GM19395 (cell line): Measurements from ENCODE around the gene CAMKK1.

Source experiments
- ATAC-seq: cut with Tn5 transposase; IDR thresholded peaks from one replicate; pipeline ENCODE4 v1.9.1; 2021; ENCODE audit warnings: mild to moderate bottlenecking, moderate library complexity; ENCODE audit not compliant: unreplicated experiment

The CAMKK1 gene

DNA sequence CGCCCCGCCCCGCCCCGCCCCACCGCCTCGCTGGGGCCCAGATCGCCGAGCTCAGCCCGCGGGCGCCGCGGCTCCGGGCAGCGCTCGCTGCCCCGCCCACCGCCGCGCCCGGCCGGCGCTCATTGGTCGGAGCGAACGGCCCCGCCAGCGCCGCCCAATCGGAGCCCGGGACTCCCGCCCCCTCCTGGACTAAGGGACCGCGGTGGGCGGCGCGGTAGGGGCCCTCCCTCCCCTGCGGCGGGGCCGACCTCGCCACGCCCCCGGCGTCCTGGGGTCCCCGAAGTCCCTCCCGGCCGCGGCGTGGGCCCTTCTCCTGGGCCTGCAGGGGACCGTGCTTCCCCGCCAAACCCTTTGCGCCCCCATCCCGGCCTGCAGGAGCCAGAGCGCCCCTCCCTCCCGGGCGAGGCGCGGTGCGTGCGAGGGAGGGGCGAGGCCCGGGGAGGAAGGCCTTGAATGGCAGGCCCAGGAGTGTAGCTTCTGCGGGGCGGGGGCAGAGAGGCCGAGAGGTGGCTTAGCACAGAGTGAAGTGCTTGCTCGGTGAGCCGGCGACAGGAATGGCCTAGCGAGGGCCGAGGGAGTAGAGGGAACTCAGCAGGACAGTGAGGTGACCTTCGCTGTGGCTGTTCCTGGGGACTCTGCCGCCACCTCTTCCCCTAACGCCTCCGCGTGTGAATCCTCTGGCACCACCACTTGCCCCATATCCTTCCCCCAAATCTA is at the start of gene CAMKK1:
CAMKK1 (minus strand) TSS at position 51 of the 717 bp plus-strand sequence. CDS start 7,366 bp downstream, outside the sequence.
- peak; percentile 84 for ATAC-seq

DNA sequence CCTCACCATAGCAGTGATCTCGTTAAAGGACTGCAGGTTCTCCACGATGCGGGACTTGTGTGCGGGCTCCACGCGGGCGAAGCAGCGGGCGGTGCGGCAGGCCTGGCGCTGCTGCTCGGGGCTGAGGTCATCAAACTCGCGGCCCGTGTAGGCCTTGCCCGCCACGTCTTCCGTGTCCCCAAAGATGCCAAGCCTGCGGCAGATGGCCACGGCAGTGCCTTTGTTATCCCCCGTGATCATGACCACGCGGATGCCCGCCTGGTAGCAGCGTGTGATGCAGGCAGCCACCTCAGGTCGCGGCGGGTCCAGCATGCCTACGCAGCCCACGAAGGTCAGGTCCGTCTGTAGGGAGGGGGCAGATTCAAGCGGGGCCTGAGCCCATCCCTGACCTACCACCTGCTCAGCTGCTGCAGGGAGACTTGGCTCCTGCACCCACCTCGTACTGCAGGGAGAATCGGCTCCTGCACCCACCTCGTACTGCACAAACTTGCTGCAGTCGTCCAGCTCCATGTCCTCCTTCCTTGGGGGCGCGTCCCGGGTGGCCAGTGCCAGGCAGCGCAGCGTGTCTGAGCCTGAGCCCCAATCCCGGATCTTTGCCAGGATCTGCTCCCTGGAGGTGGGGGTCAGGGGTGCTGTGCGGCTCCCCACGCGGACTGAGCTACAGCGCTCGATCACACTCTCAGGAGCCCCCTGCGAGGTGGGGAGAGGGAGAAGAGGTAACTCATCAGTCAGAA is 48.3 kb upstream of the CAMKK1 start:
- ATAC-seq = no peak

DNA sequence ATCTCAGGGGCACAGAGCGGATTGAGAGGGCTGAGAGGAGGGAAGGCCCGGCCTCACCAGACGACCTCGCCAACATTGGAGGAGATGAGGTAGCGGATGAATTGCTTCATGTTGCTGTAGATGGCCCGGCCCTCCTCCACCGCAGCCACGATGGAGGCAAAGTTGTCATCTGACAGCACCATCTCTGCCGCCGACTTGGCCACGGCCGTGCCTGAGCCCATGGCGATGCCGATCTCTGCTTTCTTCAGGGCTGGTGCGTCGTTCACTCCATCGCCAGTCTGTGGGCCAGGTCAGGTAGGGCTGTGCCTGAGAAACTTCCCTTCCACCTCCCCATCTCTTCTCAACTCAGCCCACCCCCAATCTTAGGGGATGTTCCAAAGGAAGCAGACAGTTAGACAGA is 44.5 kb upstream of the CAMKK1 start:
- ATAC-seq = no peak

DNA sequence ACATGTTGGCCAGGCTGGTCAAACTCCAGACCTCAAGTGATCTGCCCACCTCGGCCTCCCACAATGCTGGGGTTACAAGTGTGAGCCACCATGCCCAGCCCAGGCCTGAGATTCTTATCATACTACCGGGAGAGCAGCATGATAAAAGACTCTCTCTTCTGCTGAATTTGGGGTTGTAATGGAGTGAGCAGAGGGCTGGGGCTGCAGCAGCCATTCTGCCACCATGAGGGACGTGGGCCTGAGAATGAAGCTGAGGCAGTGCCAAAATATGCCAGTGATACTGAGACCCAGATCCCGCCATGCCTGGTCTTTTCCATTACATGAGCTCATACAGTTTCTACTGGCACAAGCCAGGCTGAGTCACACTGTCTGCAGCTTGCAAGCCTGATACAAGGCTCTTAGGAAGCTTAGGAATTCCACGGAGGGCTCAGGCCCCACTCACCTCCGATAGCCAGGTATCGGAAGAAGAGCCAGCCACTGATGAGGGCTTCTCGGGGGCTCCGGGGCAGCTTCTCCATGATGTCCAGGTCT is 43.0 kb upstream of the CAMKK1 start:
- ATAC-seq = no peak

DNA sequence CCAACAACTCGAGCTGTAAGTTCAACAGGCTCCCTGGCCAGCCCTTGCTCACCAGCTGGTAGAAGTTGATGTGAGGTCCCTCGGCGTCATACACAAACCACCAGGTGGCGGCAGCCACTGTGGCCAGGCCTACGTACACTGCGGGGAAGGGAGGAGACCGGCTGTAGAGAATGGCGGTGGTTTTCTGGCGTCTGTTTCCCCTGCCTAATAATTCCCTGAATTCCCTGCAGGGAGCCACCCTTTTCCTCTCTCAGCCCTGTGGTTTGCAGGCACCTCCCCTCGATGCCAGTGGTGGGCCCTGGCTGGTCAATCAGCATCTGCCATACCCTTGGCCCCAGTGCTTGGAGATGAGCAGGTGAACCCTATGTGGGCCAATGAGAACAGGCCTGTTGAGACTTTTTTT is 42.3 kb upstream of the CAMKK1 start:
- no peak for ATAC-seq

DNA sequence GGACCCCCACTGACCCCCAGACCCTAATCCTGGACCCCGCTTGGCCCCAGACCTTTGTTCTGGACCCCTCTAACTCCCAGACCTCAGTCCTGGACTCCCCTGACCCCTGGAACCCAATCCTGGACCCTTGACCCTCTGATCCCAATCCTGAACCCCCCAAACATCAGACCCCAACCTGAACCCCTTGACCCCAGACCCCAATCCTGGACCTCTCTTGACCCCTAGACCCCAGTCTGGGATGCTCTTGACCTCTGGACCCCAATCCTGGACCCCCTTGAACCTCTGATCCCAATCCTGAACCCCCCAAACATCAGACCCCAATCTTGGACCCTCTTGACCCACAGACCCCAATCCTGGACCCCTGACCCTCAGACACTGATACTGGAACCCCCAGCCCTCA is 36.9 kb upstream of the CAMKK1 start:
- no peak for ATAC-seq

DNA sequence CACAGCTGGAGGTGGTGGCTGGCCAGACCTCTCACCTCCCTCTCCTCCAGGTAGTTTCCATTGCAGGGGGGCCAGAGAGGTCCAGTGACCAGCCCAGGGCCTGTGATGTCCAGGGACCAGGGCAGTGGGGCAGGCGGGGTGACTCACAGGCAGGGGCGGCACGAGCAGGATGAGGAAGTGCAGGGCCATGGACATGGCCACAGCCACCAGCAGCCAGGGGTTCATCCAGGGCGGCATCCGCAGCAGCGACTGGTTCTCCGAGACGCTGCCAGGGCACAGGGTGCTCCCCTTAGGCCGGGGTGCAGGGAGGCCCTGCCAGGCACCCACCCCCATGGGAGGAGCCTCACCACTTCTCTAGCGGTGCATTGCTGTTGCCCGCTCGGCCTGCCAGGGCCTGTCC is 36.3 kb upstream of the CAMKK1 start:
- ATAC-seq = no peak

DNA sequence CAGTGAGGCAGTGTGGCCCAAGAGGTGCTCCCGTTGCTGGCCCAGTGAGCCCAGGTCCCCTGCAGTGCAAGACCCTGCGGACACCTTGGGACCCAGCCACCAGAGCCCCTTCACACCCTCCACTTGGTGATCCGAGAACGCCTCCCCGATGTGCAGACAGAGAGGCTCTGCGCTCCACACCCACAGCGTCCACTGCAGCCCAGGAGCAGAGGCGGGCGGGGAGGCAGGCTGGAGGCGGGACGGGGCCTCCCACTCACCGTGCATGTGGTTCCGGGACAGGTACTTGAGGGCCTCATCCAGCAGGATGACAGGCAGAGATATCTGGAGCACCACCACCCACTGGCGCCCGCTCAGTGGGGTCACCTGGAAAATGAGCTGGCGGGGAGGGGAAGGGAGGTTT is 35.6 kb upstream of the CAMKK1 start:
- no peak for ATAC-seq

DNA sequence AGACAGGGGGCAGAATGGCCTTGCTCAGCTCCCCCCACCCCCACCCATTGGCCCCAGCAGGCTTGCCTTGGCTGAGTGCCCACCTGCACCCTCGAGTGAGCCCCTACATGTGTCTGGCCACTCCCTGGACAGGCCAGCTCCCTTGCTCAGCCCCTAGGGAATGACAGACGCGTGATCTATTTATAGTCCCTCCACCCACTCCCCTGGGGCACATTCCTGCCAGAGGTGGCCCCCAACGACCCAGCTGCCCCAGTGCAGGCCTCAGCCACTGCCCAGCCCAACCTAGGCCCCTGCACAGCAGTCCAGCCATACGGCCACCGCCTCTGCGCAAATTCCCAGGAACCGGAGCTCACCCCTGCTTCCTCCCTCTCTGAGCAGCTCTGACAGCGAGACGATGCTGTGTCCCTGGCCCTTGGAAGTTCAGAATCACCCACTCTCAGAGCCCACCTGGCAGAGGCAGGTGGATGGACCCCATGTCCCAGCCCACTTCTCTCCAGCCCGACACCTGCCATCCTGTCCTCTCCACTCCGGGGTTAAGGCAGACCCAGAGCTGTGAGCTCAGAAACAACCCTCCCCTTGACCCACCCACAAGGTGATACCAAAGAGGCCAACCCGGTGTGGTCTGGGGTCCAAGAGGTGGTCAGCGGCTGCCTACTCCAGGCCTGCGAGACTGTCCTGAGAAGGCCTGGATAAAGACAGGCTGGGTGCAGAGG is 34.9 kb upstream of the CAMKK1 start:
- ATAC-seq = no peak

DNA sequence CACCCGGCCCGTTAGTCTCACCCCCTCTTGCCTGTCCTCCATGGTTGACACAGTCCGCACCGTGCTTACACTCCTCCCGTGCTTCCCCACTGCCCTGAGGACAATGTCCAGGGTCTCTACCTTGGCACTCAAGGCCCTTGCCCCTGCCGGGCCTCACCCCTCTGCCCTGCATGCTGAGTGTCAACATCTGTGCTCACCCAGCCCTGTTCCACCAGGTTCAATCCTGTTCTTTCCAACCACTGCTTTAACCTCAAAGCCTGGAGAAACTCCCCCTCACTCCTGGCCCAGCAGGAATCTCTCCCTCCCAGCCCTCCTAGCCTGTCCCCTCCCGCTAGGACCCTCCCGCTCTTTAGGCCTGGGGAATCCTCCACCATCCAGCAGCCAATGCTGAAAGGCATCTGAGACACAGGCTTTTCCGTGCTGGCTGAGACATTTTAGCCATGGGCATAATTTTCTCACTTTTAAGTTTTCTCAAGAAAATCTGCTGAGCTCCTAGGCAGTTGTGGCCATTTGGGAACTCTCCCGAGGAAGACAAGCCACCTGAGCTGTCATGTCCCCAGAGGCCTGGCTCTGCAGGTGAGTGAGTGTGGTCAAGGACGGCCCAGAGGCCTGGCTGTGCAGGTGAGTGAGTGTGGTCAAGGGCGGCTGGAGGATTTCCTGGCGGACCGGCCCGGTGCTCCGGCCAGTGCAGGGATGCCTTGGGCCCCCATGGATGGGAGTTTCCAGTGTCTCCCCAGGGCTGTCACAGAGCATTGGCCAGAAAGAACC is 34.2 kb upstream of the CAMKK1 start:
- no peak for ATAC-seq

DNA sequence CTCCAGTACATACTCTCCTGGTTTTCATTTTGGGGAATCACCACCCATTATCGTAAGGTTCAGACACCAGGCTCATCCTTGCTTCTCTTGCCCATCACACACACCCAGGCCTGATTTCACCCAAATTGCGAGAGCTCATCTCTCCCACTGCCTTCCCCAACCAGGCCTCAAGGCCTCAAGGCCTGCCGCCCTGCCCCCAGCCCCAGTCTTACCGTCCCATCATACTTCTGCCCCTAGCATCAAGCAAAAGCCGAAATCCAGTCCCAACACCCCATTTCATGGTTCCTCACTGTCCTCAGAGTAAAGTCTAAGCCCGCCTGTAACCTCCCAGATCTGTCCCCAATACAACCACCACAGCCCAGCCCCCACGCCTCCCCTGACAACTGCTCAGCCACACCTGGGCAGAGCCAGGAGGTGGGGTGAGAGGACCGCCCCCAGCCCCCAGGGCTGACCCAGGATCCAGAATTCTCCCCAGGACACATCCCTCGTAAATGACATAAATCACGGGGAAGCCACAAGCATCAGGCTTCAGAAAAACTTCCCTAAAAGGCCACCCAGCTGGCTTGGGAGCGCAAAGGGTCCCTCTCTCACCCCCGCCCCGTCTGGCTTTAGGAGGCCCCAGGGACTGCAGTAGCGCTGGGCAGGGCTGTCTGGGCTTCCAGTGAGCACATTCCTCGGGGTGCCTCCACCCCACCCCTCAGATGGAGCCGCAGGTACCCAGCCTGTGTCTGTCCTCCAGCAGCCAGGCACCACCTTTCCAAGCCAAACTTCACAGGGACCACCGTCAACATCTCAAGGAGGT is 33.0 kb upstream of the CAMKK1 start:
- no peak for ATAC-seq

DNA sequence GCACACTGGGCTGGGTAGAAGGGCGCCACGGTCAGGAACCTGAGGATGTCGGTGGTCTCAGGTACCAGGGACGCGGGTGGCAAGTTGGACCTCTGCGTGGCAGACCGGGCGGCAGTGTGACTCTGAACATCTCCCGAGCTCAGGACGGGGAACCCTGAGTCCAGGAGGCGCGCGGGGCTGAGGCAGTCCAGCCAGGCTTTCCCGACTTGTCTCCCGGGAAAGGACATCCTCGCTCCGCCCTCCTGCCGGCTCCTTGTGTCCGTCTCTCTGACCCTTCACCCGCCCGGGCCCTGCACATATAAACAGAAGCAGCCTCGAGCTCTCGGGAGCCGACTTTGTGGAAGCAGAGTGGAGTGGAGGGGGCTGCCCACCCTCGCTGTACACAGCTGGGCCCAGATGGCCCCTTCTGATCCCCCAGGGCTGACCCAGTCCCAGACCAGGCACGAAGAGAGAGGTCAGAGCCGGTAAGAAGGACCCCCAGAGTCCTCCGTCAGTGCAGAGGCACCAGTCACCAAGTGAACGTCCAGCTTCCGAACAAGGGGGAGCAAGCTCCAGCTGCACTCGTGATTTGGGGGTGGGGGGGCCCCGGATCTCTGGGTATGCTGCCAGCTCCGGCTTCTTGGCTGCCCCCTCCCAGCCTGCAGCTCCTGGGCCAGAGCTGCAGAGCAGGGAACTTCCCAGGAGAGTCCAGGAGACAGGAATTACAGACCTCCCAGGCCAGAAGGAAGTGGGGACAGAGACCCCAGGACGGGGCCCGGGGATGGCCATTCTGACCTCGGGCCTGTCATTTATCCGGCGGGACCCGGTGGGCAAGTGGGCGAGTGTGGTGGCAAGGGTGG is 31.9 kb upstream of the CAMKK1 start:
- no peak for ATAC-seq

DNA sequence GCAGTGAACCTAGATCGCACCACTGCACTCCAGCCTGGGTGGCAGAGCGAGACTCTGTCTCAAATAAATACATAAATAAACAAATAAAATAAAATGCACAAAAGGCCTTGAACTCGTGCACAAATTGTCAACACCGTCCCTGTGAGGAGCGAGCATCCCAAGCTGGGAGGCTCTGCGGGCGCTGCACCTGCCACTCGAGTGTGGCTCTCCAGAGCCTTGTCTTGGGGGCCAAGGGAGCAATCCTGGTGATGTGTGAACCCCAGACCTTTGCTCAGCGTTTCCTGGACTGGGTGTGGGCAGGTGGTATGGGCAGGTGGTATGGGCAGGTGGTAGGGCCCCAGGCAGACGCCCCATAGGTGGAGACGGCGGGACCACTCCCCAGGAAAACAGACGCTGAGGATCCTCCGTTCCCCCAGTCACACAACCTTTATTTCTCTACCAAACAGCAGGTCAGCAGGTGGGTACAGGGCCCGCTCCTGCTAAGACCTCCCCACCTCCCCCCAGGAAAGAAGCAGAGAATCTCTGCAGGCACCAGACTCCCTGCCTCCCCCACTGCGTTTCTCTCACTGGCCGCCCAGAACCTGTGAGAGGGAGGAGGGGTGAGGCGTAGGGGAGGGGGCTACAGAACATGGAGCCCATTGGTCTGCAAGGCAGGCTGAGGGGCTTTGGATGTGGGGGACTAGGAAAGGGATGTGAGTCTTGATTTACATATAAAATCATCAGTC is 30.8 kb upstream of the CAMKK1 start:
- ATAC-seq = no peak

DNA sequence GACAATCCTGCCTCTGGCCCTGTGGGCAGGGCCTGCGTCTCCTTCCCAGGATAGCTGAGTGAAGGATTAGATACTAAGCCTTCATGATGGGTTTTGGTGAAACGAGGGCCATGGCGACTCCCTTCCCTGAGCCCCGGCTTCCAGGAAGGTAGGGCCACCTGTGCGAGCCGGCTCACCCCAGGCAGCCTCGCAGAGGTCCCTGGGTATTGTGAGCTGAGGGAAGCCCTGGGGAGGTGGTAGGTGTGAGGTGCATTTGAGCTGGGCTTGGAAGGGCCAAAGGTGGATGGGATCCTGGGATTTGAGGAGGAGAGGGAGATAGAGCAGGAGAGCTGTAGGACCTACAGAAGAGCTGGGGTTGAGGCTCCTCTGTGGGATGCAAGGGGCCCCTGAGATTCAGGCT is 29.9 kb upstream of the CAMKK1 start:
- ATAC-seq = no peak

DNA sequence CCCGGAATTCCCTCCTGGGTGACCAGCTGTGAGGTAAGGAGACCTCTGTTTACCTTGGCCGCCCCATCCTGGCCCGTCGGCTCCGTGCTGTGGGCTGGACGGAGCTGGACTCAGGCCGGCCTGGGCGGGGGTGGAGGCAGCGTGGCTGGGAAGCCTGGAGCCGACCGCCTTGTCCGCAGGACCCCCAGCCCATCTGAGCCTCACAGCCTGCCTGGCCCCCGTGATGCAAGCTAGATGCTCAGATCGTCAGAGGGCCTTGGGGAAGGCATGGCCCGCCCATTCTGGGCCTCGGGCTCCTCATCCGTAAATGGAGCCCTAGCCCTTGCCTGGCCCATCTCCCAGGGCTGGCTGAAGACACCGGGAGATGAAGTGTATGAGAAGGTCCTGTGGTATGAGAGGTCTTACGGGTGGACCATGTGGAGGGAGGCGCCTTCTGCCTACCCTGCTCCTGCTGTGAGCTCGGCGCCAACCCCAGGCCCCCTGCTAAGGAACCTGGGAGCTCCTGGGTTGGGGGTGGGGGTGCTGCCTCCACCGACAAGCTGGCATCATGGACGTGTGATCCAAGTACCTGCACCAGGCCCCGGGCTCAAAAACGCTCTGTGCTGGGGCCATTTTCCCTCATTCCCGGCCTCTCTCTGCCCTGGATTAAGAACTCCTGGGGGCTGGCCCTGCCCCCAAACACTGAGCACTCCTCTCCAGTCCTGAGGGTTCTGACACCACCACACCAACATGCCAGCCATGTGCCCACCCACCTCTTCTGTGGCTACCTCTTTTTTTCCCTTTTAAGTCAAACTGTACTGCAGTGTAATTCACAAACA is 28.9 kb upstream of the CAMKK1 start:
- ATAC-seq = no peak

DNA sequence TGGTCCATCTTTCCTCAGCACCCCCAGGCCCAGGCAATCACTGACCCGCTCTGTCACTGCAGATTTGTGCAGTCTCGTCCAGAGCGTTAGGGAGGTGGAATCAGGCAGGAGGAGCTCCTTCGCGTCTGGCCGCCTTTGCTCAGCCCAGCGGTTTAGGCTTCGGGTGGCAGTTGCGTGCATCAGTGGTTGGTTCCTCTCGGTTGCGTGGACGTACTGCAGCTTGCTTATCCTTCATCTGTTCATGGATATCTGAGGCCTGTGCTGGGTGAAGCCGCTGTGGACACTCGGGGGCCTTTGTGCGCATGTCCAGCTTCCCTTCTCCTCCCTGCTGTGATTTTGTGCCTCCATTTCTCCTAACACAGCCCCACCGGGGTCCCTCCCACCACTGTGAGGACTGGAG is 28.2 kb upstream of the CAMKK1 start:
- no peak for ATAC-seq

DNA sequence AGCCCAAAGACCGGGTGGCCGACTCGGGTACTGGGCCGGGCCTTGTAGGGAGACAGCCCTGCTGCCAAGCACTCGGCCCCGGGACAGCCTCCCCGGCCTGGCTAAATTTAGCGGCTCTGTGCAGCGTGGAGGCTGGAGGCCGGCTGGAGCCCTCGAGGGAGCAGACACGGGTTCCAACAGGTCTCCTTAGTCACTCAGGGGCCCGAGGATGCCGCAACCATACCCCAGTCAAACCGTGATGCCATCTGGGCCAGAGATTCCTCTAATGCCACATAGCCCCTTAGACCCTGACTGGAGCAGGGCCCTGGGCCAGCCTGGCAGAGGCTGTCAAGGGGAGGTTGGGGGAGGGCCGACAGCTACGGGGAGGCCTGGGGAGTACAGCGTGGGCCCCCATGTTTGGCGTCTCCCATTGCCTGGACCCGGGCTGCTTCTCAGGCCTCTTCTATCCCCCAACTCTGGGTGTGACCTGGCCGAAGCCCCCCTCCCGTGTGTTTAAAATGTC is 26.3 kb upstream of the CAMKK1 start:
- ATAC-seq = no peak
